Globus pallidus (tissue), 1 donor: ENCODE measurements around the gene KRTAP4-9.
"Not testable (repeated sequence)": the region's sequence is repeated elsewhere in the genome, so short reads cannot be mapped to it uniquely, and the experiment has no call there.

ENCODE experiments used
- DNase-seq: peaks from one replicate; pipeline ENCODE4 v3.0.0-alpha.2; 2015; ENCODE audit warnings: low spot score

Gene KRTAP4-9

DNA sequence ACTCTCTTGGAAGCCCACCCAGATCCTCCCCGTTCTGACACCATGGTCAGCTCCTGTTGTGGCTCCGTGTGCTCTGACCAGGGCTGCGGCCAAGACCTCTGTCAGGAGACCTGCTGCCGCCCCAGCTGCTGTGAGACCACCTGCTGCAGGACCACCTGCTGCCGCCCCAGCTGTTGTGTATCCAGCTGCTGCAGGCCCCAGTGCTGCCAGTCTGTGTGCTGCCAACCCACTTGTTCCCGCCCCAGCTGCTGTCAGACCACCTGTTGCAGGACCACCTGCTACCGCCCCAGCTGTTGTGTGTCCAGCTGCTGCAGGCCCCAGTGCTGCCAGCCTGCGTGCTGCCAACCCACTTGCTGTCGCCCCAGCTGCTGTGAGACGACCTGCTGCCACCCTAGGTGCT lies at the start of gene KRTAP4-9:
TSS of gene KRTAP4-9 (plus strand) at position 43 of the 400 bp plus-strand sequence. CDS start at position 43, 0 bp downstream.
- not testable (repeated sequence) for DNase-seq

DNA sequence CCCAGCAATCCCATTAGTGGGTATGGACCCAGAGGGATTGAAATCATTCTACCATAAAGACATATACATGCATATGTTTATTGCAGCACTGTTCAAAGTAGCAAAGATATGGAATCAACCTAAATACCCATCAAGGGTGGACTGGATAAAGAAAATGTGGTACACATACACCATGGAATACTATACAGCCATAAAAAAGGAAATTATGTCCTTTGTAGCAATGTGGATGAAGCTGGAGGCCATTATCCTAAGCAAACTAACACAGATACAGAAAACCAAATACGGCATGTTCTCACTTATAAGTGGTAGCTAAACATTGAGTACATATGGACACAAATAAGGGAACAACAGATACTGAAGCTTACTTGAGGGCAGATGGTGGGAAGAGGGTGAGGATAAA lies 47.6 kb upstream of the KRTAP4-9 start:
- DNase-seq = no peak

DNA sequence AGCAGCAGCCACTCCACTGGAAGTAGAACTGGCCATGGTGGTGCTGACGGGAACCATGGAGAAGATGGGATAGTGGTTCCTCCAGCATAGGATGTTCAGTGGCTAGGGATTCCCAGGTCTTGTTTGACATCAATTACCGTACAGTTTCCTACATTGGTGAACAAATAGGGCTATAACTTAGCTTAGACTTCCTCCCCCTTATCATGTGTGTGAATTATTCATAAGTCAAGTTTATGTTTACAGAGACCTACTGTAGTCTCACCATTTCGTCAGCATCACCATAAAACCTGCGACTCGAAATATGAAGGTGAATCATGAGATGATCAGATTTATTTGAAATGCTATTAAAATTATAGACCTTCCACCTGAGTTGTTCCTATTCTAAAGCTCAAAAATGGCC lies 46.4 kb upstream of the KRTAP4-9 start:
- DNase-seq = no peak

DNA sequence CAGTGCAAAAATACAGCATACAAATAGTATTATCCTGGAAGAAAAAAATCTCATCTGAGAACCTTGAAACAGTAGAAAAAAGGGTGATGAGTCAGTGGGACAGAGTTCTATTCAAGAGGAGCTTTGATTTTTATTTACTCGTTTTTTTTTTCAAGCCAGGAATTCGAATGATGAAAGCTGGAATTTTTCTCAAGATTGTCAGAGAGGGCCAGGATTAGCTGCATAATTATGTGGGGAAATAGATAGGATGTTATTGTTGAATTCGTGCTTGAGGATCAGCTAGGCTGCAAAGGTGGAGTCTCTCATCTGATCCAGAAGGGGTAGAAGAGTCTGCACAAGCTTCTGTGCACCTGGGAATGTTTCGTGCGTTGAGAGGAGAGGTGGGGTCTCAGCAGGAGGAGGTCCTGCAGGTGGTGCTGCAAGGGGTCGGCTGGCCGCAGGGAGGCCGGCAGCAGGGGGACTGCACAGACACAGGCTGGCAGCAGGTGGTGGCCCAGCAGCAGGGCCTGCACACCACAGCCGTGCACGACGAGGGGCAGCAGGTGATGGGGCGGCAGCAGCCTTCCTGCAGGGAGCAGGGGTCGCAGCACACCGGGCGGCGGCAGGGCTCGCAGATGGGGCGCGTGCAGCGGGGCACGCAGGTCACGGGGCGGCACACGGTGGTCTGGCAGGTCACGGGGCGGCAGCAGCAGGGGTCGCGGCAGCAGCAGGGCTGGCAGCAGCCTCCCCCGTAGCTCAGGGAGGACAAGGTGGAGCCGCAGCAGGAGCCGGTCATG lies 45.7 kb upstream of the KRTAP4-9 start:
- not testable (repeated sequence) for DNase-seq

DNA sequence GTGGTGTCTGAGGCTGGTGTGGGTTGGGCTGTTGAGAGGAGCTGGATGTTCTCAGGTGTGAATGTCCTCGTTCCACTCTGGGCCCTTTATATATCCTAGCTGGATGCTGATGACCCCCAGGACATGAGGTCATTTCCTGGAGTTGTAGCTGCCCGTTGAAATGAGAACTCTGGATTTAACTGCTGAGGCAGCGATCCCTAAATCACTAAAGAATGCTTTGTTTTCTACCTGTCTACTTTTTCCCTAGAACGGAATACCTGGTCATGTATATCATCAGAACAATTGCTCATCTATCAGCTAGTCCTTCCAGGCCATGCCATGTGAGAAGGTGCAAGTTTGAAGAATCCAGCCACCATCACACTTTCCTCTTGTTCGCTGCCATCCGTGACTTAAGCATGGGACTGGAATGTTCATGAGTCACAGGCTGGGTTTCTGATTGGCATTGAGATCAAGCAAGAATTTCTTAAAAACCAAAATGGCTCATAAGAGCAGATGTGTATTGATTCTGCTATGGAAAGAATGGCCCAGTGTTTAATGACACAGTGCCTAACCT lies 45.1 kb upstream of the KRTAP4-9 start, which contains the start of gene KRTAP2-3:
TSS of gene KRTAP2-3 (minus strand) at position 63 of the 553 bp plus-strand sequence. CDS start 64 bp downstream, outside the sequence.
- DNase-seq = no peak

DNA sequence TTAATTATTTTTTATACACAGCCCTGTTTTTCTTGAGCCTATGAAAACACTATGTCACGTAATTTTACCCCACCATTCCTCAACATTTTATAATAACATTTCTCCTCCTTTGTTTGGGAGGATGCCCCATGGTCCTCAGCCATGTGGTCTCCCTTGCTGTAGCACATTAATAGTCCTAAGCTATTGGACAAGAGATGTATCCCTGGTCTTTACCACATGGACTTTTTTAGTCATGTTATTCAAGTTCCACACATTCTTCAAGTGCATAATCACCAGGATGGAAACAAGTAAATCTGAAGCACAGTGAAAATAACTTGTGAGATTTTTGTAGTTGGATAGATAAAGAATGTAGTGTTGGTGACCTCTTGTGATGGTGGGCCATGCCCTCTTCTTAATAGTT lies 43.2 kb upstream of the KRTAP4-9 start:
- DNase-seq = no peak

DNA sequence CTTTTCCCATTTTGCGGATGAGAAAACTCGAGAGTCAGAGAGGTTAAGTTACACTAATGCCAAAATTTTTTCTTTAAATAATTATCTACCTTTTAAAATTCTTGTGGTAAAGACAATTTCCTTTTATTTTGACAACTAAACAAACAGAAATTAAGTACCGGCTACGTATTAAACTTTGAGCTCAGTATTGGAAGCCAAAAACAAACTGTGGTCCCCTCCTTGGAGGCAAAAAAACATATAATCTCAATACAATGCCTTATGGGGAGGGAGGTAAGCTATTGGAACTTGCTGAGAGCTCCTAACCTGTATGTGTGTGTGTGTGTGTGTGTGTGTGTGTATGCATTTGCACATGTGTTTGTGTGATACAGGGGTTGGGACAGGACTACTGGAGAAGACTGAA lies 41.7 kb upstream of the KRTAP4-9 start:
- DNase-seq = no peak

DNA sequence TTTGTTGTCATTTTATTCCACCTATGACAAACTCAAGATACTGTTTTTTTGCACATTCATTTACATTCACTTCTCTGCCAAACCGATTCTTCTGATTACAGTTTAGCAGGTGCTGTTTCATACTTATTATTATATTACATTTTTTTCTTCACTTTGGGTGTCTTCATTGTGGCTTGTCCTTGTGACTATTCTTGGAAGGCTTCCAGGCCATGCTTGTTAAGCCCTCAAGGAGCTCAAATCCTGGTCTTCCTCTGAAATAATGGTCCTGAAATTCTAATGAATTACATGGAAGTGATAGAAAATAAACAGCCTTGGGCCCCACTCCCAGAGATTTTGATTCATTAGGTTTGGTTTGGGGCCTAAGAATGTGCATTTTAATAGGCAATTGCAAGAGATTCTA lies 40.9 kb upstream of the KRTAP4-9 start:
- DNase-seq = no peak

DNA sequence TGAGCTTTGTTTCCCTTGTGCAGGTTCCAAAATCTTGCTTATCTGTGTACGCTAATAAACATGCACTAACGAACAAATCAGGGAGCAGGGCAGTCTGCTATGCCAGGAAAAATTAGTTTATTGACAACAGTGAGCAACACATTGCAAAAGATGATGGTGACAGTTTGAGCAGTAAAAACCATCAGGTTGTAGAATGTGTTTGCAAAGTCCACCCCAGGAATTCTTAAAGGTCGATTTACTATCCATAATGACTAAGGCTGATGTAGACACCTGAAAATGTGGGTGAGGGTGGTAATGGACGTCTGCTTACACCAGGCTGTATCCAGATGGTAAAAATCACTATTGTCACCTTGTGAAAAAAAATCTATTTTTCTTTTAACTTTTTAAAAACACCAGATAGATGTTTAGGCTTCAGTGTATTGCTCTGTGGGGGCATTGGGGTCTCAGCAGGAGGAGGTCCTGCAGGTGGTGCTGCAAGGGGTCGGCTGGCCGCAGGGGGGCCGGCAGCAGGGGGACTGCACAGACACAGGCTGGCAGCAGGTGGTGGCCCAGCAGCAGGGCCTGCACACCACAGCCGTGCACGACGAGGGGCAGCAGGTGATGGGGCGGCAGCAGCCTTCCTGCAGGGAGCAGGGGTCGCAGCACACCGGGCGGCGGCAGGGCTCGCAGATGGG lies 40.0 kb upstream of the KRTAP4-9 start:
- not testable (repeated sequence) for DNase-seq

DNA sequence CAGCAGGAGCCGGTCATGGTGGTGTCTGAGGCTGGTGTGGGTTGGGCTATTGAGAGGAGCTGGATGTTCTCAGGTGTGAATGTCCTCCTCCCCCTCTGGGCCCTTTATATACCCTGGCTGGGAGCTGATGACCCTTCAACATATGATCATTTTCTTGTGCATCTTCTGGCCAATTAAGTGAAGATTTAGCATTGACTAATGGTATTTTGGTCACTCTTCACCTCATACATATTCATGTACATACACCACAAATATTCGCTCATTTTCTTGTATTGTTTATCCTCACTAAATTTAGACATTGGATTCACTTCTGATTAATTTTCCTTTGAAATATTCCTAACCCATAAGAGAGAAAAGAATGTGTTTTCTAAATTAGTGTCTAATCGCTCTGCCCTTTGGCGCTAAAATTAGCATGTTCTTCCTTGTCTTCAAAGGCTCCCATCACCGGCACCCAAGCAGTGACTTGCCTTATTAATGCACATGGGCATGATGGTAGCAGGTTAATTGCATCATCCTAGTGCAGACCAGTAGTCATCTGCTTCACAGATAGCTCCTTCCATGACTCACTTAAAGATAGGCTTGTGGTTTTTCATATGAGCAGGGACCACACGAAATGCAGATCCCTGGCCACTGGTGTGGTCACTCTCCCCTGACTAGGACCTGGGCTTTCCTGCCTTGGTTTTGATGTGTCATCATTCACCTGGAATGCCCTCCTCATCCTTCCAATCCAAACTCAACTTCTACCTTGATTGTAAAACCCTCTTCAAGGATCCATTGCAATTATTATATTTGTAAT lies 39.2 kb upstream of the KRTAP4-9 start, which contains the start of gene KRTAP2-4:
TSS of gene KRTAP2-4 (minus strand) at position 51 of the 796 bp plus-strand sequence. CDS start at position 17, 34 bp downstream.
- no peak for DNase-seq

DNA sequence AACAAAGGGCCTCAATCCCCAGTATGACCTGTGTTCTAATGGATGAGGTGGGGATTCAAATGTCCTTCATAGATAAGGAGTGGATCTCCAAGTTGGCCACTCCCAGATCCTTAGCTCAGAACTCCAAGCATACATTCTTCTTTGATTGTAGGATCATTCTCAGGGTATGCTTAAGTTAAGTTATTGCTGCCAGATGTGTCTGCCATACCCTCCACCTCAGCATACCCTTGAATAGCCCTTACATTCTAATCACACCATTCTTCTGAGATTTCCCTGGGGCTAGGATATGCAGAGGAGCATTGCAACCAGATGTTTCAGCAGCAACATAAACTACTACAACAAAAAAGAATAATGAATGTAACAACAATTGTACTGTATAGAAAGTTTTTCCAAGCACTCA lies 37.9 kb upstream of the KRTAP4-9 start:
- no peak for DNase-seq

DNA sequence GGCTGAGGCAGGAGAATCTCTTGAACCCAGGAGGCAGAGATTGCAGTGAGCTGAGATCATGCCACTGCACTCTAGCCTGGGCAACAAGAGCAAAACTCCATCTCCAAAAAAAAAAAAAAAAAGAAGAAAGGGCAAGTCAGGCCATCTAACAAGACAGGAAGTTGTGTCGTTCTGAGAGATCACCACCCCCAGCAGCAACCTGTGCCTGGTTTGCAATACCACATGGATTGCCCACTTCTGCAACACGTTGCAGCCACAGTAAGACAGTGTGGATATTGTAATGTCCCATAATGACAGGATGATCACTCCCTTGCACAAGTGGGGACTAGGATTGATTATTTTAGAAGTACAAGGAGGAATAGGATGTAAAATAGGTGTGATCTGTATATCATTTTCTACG lies 36.2 kb upstream of the KRTAP4-9 start:
- DNase-seq = no peak

DNA sequence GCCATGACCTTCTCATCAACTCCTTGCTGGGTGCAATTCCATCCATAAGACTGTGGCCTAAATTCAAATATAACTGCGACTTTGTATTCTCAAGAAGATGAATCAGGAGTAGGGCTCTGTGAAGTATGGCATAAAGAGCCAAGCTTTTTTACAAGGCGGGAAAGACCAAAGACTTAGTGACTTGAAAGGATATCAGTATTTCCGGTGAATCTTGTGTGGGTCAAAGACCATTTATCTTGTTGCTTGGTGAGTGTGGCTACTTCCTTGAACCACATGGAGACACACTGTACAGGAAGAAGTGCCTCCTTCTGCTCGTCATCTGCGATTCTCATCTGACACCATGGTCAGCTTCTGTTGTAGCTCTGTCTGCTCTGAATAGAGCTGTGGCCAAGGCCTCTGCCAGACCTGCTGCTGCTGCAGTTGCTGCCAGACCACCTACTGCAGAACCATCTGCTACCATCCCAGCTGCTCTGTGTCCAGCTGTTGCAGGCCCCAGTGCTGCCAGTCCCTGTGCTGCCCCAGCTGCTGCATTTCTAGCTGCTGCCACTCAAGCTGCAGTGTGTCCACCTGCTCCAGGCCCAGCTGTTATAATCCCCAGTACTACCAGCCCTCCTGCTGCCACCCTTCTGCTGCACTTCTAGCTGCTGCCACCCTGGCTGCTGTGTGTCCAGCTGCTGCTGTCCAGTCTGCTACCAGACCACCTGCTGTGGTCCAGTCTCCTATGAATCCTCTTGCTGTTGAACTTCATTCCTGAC lies 33.4 kb upstream of the KRTAP4-9 start:
- no peak for DNase-seq

DNA sequence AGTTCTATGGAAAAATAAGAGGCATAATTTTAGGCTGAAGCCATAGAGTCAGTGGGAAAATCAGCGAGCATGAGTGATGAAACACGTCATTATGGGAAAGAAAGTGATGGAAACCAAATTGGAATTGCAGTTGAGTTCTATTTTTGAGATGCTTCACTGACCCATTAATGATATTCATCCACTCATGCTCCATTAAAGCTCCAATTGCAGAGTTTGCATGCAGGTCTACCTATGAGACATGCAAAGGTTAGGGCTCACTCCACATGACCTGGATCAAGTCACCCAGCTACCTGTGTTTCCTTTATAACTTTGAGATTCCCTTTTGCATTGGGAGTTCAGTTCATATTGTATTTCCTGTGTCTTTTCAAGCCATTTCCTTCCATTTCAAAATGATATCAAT lies 31.5 kb upstream of the KRTAP4-9 start:
- DNase-seq = no peak

DNA sequence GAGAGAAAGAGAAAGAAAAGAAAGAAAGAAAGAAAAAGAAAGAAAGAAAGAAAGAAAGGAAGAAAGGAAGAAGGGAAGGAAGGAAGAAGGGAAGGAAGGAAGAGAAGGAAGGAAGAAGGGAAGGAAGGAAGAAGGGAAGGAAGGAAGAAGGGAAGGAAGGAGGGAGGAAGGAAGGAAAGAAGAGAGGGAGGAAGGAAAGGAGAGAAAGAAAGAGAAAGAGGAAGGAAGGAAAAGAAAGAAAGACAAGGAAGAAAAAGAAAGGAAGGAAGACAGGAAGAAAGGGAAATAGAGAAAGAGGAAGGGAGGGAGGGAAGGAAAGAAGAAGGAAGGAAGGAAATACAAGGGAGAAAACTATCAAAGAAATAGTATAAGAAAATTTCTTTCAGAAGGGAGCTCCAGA lies 28.4 kb upstream of the KRTAP4-9 start:
- DNase-seq = no peak

DNA sequence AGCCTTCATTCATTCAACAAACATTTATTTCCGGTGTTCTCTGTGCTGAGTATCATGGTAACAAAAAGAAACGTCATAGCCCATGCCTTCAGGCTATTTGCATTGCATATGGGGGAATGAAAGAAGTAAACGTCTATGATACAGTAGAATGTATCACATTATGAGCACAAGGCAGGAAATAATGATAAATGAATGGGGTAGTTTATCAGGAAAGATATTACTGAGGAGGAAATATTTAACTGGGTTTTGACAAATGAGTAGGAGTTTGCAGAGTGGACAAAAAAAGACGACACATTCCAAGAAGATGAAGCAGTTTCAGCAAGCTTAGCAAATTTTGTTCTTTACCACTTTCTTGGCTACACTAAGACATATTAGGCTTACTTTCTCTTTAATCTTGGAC lies 22.6 kb upstream of the KRTAP4-9 start:
- no peak for DNase-seq

DNA sequence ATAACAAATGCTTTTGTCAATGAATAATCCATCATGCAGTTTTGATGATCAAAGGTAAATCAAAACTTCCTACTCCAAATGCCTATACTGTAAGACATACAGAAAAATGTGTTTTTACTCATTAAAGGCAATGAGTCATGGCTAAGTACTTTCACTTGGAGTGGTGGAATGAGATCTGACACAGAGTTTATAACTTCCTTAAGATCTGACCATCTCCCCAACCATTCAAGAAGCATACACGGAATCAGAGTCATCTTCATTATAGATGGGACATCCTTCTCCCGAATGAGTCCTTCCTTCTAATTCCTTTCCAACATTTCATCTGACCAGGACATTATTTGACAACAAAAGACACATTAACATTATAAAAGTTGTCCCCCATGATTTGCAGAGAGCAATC lies 21.8 kb upstream of the KRTAP4-9 start:
- not testable (repeated sequence) for DNase-seq

DNA sequence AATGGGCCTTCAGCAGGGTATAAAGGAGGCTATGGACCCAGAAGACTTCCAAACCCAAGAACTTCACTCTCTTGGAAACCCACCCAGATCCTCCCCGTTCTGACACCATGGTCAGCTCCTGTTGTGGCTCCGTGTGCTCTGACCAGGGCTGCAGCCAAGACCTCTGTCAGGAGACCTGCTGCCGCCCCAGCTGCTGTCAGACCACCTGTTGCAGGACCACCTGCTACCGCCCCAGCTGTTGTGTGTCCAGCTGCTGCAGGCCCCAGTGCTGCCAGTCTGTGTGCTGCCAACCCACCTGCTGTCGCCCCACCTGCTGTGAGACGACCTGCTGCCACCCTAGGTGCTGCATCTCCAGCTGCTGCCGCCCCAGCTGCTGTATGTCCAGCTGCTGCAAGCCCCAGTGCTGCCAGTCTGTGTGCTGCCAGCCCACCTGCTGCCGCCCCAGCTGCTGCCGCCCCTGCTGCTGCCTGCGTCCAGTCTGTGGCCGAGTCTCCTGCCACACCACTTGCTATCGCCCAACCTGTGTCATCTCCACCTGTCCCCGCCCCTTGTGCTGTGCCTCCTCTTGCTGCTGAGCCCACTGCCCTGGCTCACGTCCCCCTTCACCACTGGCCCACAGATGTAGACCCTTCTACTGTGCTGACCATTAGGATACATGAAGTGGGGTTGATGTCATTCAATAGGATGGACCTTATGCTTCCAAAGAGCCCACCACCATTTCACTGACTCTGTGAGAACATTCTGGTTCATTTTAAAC lies 20.9 kb upstream of the KRTAP4-9 start, which contains the start of gene KRTAP4-7:
TSS of gene KRTAP4-7 (plus strand) at position 51 of the 757 bp plus-strand sequence. CDS start at position 108, 57 bp downstream.
- DNase-seq = not testable (repeated sequence)

DNA sequence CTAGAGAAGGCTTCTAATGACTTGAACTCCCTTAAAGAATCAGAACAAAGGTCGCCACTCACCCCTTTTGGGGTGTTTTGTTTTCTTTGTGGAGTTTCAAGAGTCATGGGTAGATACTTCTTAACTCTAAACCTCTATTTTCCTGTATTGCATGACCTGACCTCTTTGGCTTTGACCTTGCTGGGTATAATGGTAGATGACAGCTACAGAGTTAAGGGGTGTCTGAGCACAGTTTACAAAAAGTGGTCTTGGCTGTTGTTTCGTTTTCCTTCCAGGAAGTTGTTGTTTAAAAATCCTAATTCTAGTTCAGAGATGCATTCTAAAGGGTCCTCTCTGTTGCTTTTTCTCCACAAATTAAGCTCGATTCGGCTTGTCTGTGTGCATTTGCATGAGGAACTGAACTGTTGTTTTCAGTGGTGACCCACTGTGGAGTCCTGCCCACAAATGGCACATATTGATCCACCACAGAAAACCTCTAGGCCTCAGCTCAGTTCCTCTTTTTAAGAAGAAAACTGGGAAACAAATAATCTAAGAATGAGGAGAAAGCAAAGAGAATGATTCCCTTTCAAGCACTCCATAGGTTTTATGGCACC lies 16.3 kb upstream of the KRTAP4-9 start:
- DNase-seq = not testable (repeated sequence)

DNA sequence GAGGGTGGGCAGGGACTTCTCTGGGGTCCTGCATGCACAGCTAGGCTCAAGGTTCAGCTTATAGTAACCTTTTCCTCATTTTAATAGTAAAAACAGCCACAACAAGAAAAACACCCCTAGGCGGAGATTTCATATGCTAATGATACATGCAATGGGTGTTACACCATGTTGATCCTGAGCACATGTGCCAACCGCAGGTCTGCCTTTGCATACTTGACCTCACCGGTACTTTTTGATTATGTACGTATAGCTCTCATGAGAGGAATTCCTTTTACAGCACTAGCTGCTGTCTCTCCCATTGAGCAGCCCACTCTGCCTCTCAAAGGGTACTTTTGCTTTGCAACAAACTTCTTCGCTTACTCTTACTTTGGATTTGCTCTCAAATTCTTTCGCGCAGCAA lies 9.1 kb upstream of the KRTAP4-9 start:
- DNase-seq = no peak
